Measurements from ENCODE around the gene ADGRF3. TPM values are rescaled to one million over a fixed set of nuclear protein-coding genes. Genes with fewer than 3 reads are reported as not detected.
"Not testable (repeated sequence)": the region's sequence is repeated elsewhere in the genome, so short reads cannot be mapped to it uniquely, and the experiment has no call there.

The ADGRF3 gene
- total RNA-seq, 1 donor from 2014 or later, result 0.49 TPM

DNA sequence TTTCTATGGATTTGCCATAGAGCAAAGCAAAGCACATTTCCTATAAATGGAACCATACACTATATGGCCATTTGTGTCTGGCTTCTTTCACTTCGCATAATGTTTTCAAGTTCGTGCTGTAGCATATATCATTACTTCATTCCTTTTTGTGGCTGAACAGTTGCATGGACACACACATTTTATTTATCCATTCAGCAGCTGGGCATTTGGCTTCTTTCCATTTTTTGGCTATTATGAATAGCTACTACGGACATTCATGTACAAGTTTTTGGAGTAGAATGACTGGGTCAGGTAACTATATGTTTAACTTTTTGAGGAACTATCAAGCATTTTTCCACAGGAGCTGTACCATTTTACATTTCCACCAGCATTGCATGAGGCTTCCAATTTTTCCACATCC lies 11.4 kb downstream of the ADGRF3 start:
- Histone ChIP-seq H3K9me3 (no peaks in the 10 kb centered on the region), H3K4me3 (no peak overlapping the region), H3K27ac (no peak overlapping the region), H3K27me3 (no peaks in the 10 kb centered on the region), H3K4me1 (no peaks in the 10 kb centered on the region), H3K36me3 (no peaks in the 10 kb centered on the region)
- TF ChIP-seq, protein P1, sequence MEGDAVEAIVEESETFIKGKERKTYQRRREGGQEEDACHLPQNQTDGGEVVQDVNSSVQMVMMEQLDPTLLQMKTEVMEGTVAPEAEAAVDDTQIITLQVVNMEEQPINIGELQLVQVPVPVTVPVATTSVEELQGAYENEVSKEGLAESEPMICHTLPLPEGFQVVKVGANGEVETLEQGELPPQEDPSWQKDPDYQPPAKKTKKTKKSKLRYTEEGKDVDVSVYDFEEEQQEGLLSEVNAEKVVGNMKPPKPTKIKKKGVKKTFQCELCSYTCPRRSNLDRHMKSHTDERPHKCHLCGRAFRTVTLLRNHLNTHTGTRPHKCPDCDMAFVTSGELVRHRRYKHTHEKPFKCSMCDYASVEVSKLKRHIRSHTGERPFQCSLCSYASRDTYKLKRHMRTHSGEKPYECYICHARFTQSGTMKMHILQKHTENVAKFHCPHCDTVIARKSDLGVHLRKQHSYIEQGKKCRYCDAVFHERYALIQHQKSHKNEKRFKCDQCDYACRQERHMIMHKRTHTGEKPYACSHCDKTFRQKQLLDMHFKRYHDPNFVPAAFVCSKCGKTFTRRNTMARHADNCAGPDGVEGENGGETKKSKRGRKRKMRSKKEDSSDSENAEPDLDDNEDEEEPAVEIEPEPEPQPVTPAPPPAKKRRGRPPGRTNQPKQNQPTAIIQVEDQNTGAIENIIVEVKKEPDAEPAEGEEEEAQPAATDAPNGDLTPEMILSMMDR (IDR thresholded peaks at IDR 0.05), result no peak
- TF ChIP-seq POLR2A (IDR thresholded peaks at IDR 0.05), result no peak
- no peak for TF ChIP-seq POLR2AphosphoS5 (IDR thresholded peaks at IDR 0.05; ENCODE audit: insufficient read depth in 1 of 2, low read depth in 1 of 2)
- intact Hi-C loops (cut with DNase I), result no loop called here
- DNase-seq (ENCODE audit: extremely low spot score in 2 of 2), result no peak

DNA sequence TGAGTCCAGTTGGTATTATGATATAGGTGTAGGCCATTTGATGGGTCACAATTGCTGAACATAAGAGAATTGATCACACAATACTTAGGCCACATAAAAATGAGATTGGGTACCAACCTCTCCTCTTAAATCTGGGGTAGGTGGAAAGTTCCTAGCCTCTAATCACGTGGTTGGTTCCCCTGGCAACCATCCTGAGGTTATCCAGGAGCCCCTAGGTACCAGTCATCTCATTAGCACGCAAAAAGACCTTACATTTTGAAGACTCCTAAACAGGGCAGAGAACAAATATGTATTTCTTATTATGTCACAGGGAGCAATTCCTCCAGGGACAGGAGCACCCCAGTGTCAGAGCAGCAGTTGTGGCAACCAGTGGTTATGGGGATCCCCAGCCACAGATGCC lies 13.3 kb downstream of the ADGRF3 start:
- intact Hi-C loops (cut with DNase I), result no loop called here
- no peaks in the 10 kb centered on the region for H3K27me3 ChIP-seq
- DNase-seq (ENCODE audit: extremely low spot score in 2 of 2), result no peak
- no peaks in the 10 kb centered on the region for H3K4me1 ChIP-seq
- no peaks in the 10 kb centered on the region for H3K9me3 ChIP-seq
- no peak overlapping the region for H3K27ac ChIP-seq
- TF ChIP-seq POLR2AphosphoS5 (IDR thresholded peaks at IDR 0.05; ENCODE audit: insufficient read depth in 1 of 2, low read depth in 1 of 2), result no peak
- TF ChIP-seq POLR2A (IDR thresholded peaks at IDR 0.05), result no peak
- TF ChIP-seq, protein P1 (IDR thresholded peaks at IDR 0.05), result no peak
- H3K4me3 ChIP-seq, result no peak overlapping the region
- H3K36me3 ChIP-seq, result no peaks in the 10 kb centered on the region

DNA sequence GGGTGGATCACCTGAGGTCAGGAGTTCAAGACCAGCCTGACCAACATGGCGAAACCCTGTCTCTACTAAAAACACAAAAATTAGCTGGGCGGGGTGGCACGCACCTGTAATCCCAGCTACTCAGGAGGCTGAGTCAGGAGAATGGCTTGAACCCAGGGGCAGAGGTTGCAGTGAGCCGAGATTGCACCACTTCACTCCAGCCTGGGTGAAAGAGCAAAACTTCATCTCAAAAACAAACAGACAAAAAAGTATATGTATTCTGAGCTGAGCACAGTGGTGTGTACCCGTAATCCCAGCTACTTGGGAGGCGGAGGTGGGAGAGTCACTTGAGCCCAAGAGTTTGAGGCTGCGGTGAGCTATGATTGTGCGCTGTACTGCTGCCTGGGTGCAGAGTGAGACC lies 15.3 kb downstream of the ADGRF3 start:
- H3K4me3 ChIP-seq; DNase-seq (ENCODE audit: extremely low spot score in 2 of 2); H3K4me1 ChIP-seq; H3K27me3 ChIP-seq; H3K36me3 ChIP-seq; H3K9me3 ChIP-seq; intact Hi-C loops (cut with DNase I); H3K27ac ChIP-seq: not testable (repeated sequence)

DNA sequence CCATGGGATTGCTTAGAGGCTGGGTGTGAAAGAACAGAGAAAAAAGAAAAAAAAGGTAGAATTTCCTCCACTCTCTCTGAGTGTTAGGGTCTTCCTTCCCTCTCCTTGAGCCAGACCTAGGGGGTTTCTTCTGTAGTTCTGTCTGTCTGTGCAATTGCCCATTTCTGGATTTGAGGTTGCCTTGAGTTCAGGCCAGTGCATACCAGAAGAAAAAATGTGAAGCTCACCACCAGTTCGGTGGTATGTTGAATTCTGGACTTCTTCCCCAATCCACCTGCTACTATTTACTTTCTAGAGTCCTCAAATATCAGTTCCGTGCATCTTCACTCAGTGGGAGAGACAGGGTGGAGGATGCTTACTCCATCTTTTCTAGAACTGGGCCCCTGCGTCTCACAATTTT lies 16.0 kb downstream of the ADGRF3 start:
- Histone ChIP-seq H3K4me1 (no peaks in the 10 kb centered on the region), H3K36me3 (no peaks in the 10 kb centered on the region), H3K4me3 (no peak overlapping the region), H3K27me3 (no peaks in the 10 kb centered on the region), H3K9me3 (no peaks in the 10 kb centered on the region), H3K27ac (no peak overlapping the region)
- no peak for DNase-seq (ENCODE audit: extremely low spot score in 2 of 2)
- intact Hi-C loops (cut with DNase I), result no loop called here
- TF ChIP-seq POLR2A (IDR thresholded peaks at IDR 0.05), result no peak
- TF ChIP-seq, protein P1 (IDR thresholded peaks at IDR 0.05), result no peak

DNA sequence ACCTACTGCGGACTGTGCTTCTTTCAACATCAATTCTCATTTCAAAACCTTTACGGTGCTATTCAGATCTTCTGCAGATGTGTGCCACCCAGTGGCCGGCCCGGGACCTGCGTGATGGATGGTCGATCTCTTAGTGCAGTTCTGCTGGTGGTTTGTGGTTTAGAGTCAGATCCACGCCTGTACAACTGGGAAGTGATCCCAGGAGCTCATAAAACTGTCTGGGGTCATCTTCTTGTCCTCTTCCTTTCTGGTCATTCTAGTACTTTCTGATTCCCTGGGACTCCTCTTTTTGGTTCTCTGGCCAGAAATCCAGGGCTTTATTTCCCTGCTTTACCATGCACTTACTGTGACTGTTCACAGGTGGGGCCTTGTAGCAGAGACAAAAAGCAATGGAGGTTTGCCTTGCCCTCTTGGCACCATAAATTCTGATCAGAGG lies 16.5 kb downstream of the ADGRF3 start:
- no peaks in the 10 kb centered on the region for H3K4me1 ChIP-seq
- H3K27ac ChIP-seq, result no peak overlapping the region
- intact Hi-C loops (cut with DNase I), result no loop called here

DNA sequence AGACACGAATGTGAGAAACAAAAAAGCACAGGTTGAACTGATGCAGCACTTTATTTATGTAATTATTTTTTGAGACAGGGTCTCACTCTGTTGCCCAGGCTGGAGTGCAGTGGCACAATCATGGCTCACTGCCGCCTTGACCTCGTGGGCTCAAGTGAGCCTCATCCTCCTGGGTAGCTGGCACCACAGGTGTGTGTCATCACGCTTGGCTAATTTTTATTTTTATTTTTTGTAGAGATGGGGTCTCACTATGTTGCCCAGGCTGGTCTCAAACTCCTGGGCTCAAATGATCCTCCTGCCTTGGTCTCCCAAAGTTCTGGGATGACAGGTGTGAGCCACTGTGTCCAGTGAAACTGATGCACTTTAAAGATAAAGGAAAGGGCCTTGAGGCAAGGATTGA lies 17.5 kb downstream of the ADGRF3 start:
- H3K36me3 ChIP-seq; H3K27me3 ChIP-seq; H3K4me1 ChIP-seq; H3K27ac ChIP-seq; H3K9me3 ChIP-seq; H3K4me3 ChIP-seq; DNase-seq (ENCODE audit: extremely low spot score in 2 of 2): not testable (repeated sequence)
- intact Hi-C loops (cut with DNase I), result loop anchor here (5.0 kb wide), 1 partner anchor 937 kb away; no protein-coding TSS in a partner anchor

More for the DNA sequence above, 16.5 kb downstream of the ADGRF3 start:
- no peaks in the 10 kb centered on the region for H3K36me3 ChIP-seq
- H3K27me3 ChIP-seq, result no peaks in the 10 kb centered on the region
- H3K4me3 ChIP-seq, result no peak overlapping the region
- TF ChIP-seq POLR2AphosphoS5 (IDR thresholded peaks at IDR 0.05; ENCODE audit: insufficient read depth in 1 of 2, low read depth in 1 of 2) (peak in 1 of 2 donors; percentile 74), POLR2A (IDR thresholded peaks at IDR 0.05) (no peak)
- TF ChIP-seq, protein P1 (IDR thresholded peaks at IDR 0.05), result peak; percentile 81 to 82 (median 81)
- DNase-seq (ENCODE audit: extremely low spot score in 2 of 2), result no peak
- H3K9me3 ChIP-seq, result no peaks in the 10 kb centered on the region
